Measurements from ENCODE around the gene TRPV3.

DNA sequence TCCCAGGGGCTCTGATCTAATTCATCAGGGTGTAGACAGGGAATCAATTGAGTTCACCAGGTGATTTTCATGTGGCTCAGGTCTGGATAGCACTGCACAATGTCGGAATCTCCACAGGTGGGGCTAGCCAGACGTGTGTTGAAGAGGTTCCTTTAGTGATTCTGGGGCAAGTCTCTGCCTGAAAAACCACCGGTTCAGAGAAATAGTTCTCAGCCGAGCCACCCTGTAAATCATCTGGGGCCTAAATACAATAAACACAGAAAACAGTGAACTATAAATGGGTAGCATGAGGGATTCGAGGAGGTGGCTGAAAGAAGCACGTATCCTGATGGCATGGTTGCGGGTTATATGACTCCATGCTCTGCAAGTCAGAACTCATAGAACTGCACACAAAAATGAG lies 60.5 kb downstream of the TRPV3 start:
- TF ChIP-seq, protein P1, sequence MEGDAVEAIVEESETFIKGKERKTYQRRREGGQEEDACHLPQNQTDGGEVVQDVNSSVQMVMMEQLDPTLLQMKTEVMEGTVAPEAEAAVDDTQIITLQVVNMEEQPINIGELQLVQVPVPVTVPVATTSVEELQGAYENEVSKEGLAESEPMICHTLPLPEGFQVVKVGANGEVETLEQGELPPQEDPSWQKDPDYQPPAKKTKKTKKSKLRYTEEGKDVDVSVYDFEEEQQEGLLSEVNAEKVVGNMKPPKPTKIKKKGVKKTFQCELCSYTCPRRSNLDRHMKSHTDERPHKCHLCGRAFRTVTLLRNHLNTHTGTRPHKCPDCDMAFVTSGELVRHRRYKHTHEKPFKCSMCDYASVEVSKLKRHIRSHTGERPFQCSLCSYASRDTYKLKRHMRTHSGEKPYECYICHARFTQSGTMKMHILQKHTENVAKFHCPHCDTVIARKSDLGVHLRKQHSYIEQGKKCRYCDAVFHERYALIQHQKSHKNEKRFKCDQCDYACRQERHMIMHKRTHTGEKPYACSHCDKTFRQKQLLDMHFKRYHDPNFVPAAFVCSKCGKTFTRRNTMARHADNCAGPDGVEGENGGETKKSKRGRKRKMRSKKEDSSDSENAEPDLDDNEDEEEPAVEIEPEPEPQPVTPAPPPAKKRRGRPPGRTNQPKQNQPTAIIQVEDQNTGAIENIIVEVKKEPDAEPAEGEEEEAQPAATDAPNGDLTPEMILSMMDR (IDR thresholded peaks at IDR 0.05) = no peak
- TF ChIP-seq POLR2A (IDR thresholded peaks at IDR 0.05) = no peak

All from lower leg skin (tissue), 3 donors.